ENCODE results near the gene RASGRF2.
"Not testable (repeated sequence)": the region's sequence is repeated elsewhere in the genome, so short reads cannot be mapped to it uniquely, and the experiment has no call there.

RASGRF2 gene

GRCh38 chr5:81249240-81249639 lies 289.1 kb downstream of the RASGRF2 start:
- Histone ChIP-seq H3K36me3 (ENCODE audit: control insufficient read depth in 1 of 2, insufficient read depth in 2 of 2, low read length in 2 of 2) (peaks cover 0 to 7% of the 10 kb centered on the region in 2 donors), H3K4me1 (ENCODE audit: control insufficient read depth in 1 of 2, insufficient read depth in 2 of 2, low read length in 2 of 2) (peaks cover 0 to 6% of the 10 kb centered on the region in 2 donors), H3K27ac (ENCODE audit: low read length) (no peak overlapping the region), H3K9me3 (ENCODE audit: control insufficient read depth in 1 of 2, low read length in 2 of 2) (no peaks in the 10 kb centered on the region), H3K27me3 (ENCODE audit: low read depth, low read length) (no peaks in the 10 kb centered on the region), H3K4me3 (ENCODE audit: low read depth in 1 of 2, low read length in 2 of 2) (no peak overlapping the region)

- no peaks in the 10 kb centered on the region for H3K27me3 ChIP-seq (ENCODE audit: low read depth, low read length)
- H3K9me3 ChIP-seq (ENCODE audit: control insufficient read depth in 1 of 2, low read length in 2 of 2): no peaks in the 10 kb centered on the region
- no peak overlapping the region for H3K4me3 ChIP-seq (ENCODE audit: low read depth in 1 of 2, low read length in 2 of 2)
- peaks cover 0 to 15% of the 10 kb centered on the region in 2 donors for H3K36me3 ChIP-seq (ENCODE audit: control insufficient read depth in 1 of 2, insufficient read depth in 2 of 2, low read length in 2 of 2)
- H3K27ac ChIP-seq (ENCODE audit: low read length): no peak overlapping the region
- peaks cover 0 to 6% of the 10 kb centered on the region in 2 donors for H3K4me1 ChIP-seq (ENCODE audit: control insufficient read depth in 1 of 2, insufficient read depth in 2 of 2, low read length in 2 of 2)
Observed at GRCh38 chr5:81250004-81250403, 289.8 kb downstream of the RASGRF2 start.

- no peaks in the 10 kb centered on the region for H3K9me3 ChIP-seq (ENCODE audit: control insufficient read depth in 1 of 2, low read length in 2 of 2)
- H3K27ac ChIP-seq (ENCODE audit: low read length): no peak overlapping the region
- H3K36me3 ChIP-seq (ENCODE audit: control insufficient read depth in 1 of 2, insufficient read depth in 2 of 2, low read length in 2 of 2): peaks cover 0 to 15% of the 10 kb centered on the region in 2 donors
- H3K4me1 ChIP-seq (ENCODE audit: control insufficient read depth in 1 of 2, insufficient read depth in 2 of 2, low read length in 2 of 2): peaks cover 0 to 6% of the 10 kb centered on the region in 2 donors
- no peak overlapping the region for H3K4me3 ChIP-seq (ENCODE audit: low read depth in 1 of 2, low read length in 2 of 2)
- H3K27me3 ChIP-seq (ENCODE audit: low read depth, low read length): no peaks in the 10 kb centered on the region
Observed at GRCh38 chr5:81251922-81252321, 291.8 kb downstream of the RASGRF2 start.

- Histone ChIP-seq H3K27me3 (ENCODE audit: low read depth, low read length) (no peaks in the 10 kb centered on the region), H3K9me3 (ENCODE audit: control insufficient read depth in 1 of 2, low read length in 2 of 2) (no peaks in the 10 kb centered on the region), H3K4me3 (ENCODE audit: low read depth in 1 of 2, low read length in 2 of 2) (no peak overlapping the region), H3K4me1 (ENCODE audit: control insufficient read depth in 1 of 2, insufficient read depth in 2 of 2, low read length in 2 of 2) (peaks cover 0 to 6% of the 10 kb centered on the region in 2 donors), H3K36me3 (ENCODE audit: control insufficient read depth in 1 of 2, insufficient read depth in 2 of 2, low read length in 2 of 2) (peaks cover 0 to 15% of the 10 kb centered on the region in 2 donors), H3K27ac (ENCODE audit: low read length) (no peak overlapping the region)
Observed at GRCh38 chr5:81252904-81253303, 292.7 kb downstream of the RASGRF2 start.

- Histone ChIP-seq H3K27me3 (ENCODE audit: low read depth, low read length) (no peaks in the 10 kb centered on the region), H3K4me1 (ENCODE audit: control insufficient read depth in 1 of 2, insufficient read depth in 2 of 2, low read length in 2 of 2) (no peaks in the 10 kb centered on the region), H3K27ac (ENCODE audit: low read length) (no peak overlapping the region), H3K36me3 (ENCODE audit: control insufficient read depth in 1 of 2, insufficient read depth in 2 of 2, low read length in 2 of 2) (peaks cover 0 to 15% of the 10 kb centered on the region in 2 donors), H3K9me3 (ENCODE audit: control insufficient read depth in 1 of 2, low read length in 2 of 2) (no peaks in the 10 kb centered on the region), H3K4me3 (ENCODE audit: low read depth in 1 of 2, low read length in 2 of 2) (no peak overlapping the region)
Observed at GRCh38 chr5:81253875-81254274, 293.7 kb downstream of the RASGRF2 start.

GRCh38 chr5:81254886-81255559 lies 294.9 kb downstream of the RASGRF2 start:
- H3K36me3 ChIP-seq (ENCODE audit: control insufficient read depth in 1 of 2, insufficient read depth in 2 of 2, low read length in 2 of 2): peaks cover 0 to 21% of the 10 kb centered on the region in 2 donors
- no peak overlapping the region for H3K4me3 ChIP-seq (ENCODE audit: low read depth in 1 of 2, low read length in 2 of 2)
- no peaks in the 10 kb centered on the region for H3K9me3 ChIP-seq (ENCODE audit: control insufficient read depth in 1 of 2, low read length in 2 of 2)
- H3K4me1 ChIP-seq (ENCODE audit: control insufficient read depth in 1 of 2, insufficient read depth in 2 of 2, low read length in 2 of 2): no peaks in the 10 kb centered on the region
- no peak overlapping the region for H3K27ac ChIP-seq (ENCODE audit: low read length)
- no peaks in the 10 kb centered on the region for H3K27me3 ChIP-seq (ENCODE audit: low read depth, low read length)

GRCh38 chr5:81256766-81257165 lies 296.6 kb downstream of the RASGRF2 start:
- H3K27me3 ChIP-seq (ENCODE audit: low read depth, low read length): no peaks in the 10 kb centered on the region
- no peaks in the 10 kb centered on the region for H3K9me3 ChIP-seq (ENCODE audit: control insufficient read depth in 1 of 2, low read length in 2 of 2)
- H3K4me3 ChIP-seq (ENCODE audit: low read depth in 1 of 2, low read length in 2 of 2): no peak overlapping the region
- no peak overlapping the region for H3K27ac ChIP-seq (ENCODE audit: low read length)
- no peaks in the 10 kb centered on the region for H3K4me1 ChIP-seq (ENCODE audit: control insufficient read depth in 1 of 2, insufficient read depth in 2 of 2, low read length in 2 of 2)
- peaks cover 0 to 21% of the 10 kb centered on the region in 2 donors for H3K36me3 ChIP-seq (ENCODE audit: control insufficient read depth in 1 of 2, insufficient read depth in 2 of 2, low read length in 2 of 2)

- H3K27me3 ChIP-seq (ENCODE audit: low read depth, low read length); H3K4me3 ChIP-seq (ENCODE audit: low read depth in 1 of 2, low read length in 2 of 2); H3K9me3 ChIP-seq (ENCODE audit: control insufficient read depth in 1 of 2, low read length in 2 of 2); H3K4me1 ChIP-seq (ENCODE audit: control insufficient read depth in 1 of 2, insufficient read depth in 2 of 2, low read length in 2 of 2); H3K27ac ChIP-seq (ENCODE audit: low read length): not testable (repeated sequence)
- peaks cover 0 to 15% of the 10 kb centered on the region in 2 donors for H3K36me3 ChIP-seq (ENCODE audit: control insufficient read depth in 1 of 2, insufficient read depth in 2 of 2, low read length in 2 of 2)
Observed at GRCh38 chr5:81262796-81263195, 302.6 kb downstream of the RASGRF2 start.

GRCh38 chr5:81265101-81265500 lies 304.9 kb downstream of the RASGRF2 start:
- Histone ChIP-seq H3K4me3 (ENCODE audit: low read depth in 1 of 2, low read length in 2 of 2) (no peak overlapping the region), H3K27me3 (ENCODE audit: low read depth, low read length) (no peaks in the 10 kb centered on the region), H3K27ac (ENCODE audit: low read length) (no peak overlapping the region), H3K9me3 (ENCODE audit: control insufficient read depth in 1 of 2, low read length in 2 of 2) (no peaks in the 10 kb centered on the region), H3K4me1 (ENCODE audit: control insufficient read depth in 1 of 2, insufficient read depth in 2 of 2, low read length in 2 of 2) (no peaks in the 10 kb centered on the region), H3K36me3 (ENCODE audit: control insufficient read depth in 1 of 2, insufficient read depth in 2 of 2, low read length in 2 of 2) (peaks cover 0 to 9% of the 10 kb centered on the region in 2 donors)

- no peak overlapping the region for H3K27ac ChIP-seq (ENCODE audit: low read length)
Observed at GRCh38 chr5:81268521-81269196, 308.5 kb downstream of the RASGRF2 start.

GRCh38 chr5:81269751-81270393 lies 309.7 kb downstream of the RASGRF2 start:
- no peaks in the 10 kb centered on the region for H3K27me3 ChIP-seq (ENCODE audit: low read depth, low read length)
- no peak overlapping the region for H3K27ac ChIP-seq (ENCODE audit: low read length)
- H3K4me1 ChIP-seq (ENCODE audit: control insufficient read depth in 1 of 2, insufficient read depth in 2 of 2, low read length in 2 of 2): no peaks in the 10 kb centered on the region
- H3K36me3 ChIP-seq (ENCODE audit: control insufficient read depth in 1 of 2, insufficient read depth in 2 of 2, low read length in 2 of 2): no peaks in the 10 kb centered on the region
- H3K4me3 ChIP-seq (ENCODE audit: low read depth in 1 of 2, low read length in 2 of 2): no peak overlapping the region
- peaks cover 0 to 7% of the 10 kb centered on the region in 2 donors for H3K9me3 ChIP-seq (ENCODE audit: control insufficient read depth in 1 of 2, low read length in 2 of 2)

More at GRCh38 chr5:81268521-81269196, 308.5 kb downstream of the RASGRF2 start:
- H3K27me3 ChIP-seq (ENCODE audit: low read depth, low read length): no peaks in the 10 kb centered on the region
- no peaks in the 10 kb centered on the region for H3K9me3 ChIP-seq (ENCODE audit: control insufficient read depth in 1 of 2, low read length in 2 of 2)
- H3K36me3 ChIP-seq (ENCODE audit: control insufficient read depth in 1 of 2, insufficient read depth in 2 of 2, low read length in 2 of 2): peaks cover 0 to 5% of the 10 kb centered on the region in 2 donors
- H3K4me3 ChIP-seq (ENCODE audit: low read depth in 1 of 2, low read length in 2 of 2): no peak overlapping the region
- no peaks in the 10 kb centered on the region for H3K4me1 ChIP-seq (ENCODE audit: control insufficient read depth in 1 of 2, insufficient read depth in 2 of 2, low read length in 2 of 2)

Data from muscle layer of duodenum (tissue), 2 donors.